GM19455 (cell line): Measurements from ENCODE around the gene TMEM123.

Experiments
- ATAC-seq: cut with Tn5 transposase; IDR thresholded peaks from one replicate; pipeline ENCODE4 v1.9.1; 2021; ENCODE audit not compliant: unreplicated experiment

The TMEM123 gene

DNA sequence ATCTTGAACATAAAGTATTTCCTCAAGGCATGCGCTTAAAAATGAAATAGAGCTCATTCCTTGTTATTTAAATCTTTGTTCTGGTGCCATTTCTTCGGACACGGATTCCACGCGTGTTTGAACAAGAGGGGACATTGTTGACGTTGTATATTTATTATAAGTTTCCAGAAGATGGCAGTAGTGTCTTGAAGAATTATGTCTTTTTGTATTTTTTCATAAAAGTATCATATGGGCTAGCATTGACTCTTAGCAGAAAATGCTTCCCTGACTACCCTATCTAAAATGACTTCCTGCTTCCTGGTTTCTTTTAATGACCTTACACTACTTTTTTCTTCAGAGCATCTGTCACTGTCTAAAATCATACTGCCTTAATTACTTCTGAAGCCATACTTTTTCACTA, 85.2 kb downstream of the TMEM123 start:
- no peak for ATAC-seq

DNA sequence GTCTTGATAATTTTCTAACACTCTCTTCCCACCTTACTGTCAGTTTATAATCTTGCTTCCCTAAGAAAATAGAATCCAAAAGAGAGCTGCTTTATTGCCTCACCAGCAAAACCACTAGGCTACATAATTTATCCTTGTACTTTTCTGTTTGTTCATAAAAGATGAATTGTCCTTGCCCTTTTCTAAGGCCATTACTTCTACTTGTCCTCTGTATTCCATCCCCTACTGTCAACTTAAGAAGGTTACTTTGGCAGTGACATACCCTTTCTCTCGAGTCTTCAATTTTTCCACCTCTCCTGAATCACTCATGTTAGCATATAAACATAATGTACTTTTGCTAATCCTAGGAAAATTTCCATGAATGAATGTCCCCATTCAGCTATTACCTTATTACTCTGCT, 87.6 kb downstream of the TMEM123 start:
- no peak for ATAC-seq

DNA sequence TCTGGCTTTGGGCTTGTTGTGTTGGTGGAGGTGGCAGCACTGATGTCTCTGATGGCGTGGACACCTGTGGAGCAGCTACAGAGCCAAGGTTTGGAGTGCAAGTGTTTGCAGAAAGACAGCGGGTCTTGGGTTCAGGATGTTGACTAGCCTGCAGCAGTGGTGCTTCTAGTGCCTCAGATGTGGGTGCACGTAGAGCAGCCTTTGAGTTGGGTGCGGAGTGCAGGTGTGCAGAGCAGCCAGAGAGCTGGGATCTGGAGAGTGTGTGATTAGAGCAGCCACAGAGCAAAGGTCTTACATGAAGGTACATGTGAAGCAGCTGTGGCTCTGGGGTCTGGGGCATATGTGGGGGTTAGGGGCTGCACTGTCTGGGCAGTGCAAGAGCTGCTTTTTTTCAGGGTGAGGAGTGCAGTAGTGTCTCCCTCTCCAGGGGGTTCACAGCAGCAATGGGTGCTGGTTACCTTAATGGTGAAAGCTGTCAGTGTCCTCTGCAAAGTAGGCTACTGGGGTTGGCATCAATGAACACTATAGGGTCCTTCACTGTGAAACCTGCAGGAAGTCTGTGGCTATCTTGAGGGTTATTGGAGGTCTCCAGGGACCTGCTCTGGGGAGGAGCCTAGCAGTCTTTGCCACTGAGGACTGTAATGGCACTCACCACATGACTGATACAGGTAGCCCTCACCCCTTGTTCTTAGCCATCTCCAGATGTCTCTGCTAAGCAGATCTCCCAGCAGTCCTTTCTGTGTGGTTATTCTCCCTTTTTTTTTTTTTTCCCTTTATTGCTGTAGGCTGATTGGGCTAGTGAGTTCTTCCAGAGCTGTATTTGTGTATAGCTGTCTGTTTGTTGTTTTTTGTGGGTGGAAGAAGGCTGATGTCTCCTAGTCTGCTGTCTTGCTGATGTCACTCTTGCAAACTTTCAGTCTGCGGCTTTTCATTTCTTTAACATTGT, 91.2 kb downstream of the TMEM123 start:
- peak; percentile 70 for ATAC-seq

DNA sequence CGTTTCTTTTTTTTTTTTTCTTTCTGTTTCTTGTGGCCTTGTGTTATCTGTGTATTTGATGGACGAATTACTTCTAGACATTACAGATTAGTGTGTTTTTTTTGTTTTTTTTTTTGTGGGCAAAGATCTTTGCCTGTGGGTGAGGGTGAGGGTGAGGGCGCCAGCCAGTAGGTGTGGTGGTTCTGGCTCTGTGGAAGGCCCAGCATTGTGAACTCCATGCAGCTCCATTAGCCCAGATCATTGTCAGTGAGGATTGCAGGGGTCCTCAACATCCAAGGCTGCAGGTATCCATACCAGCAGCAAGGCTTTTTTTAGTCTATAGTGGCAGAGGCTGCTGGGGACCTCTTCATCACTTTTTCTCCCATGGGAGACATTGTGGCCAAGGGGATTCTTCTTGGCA, 91.9 kb downstream of the TMEM123 start:
- ATAC-seq = no peak

DNA sequence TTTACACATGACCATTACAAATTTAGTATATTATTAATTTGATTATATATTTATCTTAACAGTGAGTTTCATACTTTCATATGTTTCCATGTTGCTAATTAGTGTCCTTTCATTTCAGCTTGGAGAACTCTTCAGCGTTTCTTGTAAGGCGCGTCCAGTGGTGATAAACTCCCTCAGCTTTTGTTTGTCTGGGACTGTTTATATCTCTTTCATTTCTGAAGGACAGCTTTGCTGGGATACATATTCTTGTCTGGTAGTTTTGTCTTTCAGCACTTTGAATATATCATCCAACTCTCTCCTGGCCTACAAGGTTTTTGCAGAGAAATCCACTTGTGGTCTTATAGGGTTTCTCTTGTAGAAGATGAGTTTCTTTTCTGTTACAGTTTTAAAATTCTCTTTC, 93.2 kb downstream of the TMEM123 start:
- no peak for ATAC-seq

DNA sequence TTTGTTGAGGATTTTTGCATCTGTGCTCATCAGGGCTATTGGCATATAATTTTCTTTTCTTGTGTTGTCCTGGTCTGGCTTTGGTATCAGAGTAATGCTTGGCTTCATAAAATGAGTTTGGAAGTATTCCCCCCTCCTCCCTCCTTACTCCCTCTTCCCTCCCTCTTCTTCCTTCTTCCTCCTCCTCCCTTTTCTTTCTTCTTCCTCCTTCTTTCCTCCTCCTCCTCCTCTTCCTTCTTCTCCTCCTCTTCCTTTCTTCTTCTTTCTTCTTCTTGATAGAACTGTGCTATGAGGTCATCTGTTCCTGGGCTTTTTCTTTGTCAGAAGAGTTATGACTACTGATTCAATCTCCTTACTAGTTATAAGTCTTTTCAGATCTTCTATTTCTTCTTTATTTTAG, 95.4 kb downstream of the TMEM123 start:
- no peak for ATAC-seq

DNA sequence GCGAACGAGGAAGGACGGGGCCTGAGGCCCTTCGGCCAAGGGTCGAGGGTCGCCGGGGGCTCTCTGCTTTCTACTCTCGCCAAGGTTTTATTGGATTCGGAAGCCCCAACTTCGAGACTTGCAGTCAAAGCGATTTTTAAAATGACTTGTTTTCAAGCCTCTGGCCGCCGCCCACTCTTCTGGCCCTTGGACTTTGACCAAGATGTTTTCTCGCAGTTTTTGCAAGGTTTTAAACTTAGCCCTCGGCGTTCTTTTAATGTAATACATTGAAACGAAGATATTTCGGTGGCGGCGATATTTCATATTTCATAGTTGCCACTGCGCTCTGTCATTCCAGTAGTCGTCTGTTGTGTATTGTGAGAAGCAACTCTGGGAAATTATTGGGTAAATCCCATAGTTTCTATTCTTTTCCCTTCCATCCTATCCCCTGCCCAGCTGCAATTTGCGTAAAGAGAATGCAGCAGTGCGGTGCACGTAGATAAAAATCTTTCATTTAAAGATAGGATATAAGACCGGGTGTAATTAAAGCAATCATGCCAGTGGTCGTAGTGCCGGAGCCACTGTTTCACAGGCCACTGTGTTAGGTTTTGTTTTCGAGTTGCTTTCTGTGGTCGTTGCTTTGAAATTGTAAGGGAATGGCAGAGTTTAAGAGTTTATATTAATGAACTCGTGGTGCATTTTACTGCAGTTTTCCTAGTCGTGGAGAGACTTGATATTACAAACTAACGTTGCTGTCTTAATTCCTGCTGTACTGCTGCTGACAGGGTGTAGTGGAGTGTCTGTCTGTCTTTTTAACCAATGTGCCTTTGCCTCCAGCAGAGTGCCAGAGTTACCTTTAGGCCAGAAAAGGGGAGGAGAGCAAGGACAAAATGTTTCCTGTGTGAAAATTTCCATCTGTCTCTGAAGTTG, 104.8 kb downstream of the TMEM123 start:
- ATAC-seq = peak; percentile 14

DNA sequence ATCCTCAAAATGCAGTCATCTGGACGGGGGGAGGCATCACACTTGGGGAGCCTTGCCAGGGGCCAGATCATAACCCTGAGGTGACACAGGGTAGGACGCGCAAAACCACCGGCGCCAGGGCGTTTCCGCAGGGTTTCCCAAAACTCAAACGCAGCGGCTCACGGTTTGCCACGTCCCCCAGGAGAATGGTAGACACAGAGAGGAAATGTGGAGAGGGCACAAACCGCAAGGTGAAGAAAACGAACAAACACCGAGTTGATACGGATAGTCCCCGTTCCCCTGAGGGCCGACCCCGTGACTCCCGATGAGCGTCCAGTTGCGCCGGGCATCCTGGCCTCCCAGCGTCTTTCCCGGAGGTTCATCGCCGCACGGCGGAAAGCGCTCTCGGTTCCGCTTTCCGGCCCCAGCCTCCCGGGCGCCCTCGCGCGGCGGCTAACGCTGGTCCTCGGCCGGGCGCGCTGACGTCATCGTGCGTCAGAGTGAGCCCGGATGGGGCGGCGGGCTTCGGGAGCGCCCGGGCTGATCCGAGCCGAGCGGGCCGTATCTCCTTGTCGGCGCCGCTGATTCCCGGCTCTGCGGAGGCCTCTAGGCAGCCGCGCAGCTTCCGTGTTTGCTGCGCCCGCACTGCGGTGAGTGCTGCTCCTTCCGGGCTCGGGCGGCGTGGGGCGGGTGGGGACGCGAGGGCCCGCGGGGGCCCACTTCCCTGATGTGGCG, 105.7 kb downstream of the TMEM123 start, which contains the start of gene BIRC2:
TSS of gene BIRC2 (plus strand) at position 467 of the 714 bp plus-strand sequence. CDS start 2,641 bp downstream, outside the sequence.
- peak; percentile 87 for ATAC-seq

DNA sequence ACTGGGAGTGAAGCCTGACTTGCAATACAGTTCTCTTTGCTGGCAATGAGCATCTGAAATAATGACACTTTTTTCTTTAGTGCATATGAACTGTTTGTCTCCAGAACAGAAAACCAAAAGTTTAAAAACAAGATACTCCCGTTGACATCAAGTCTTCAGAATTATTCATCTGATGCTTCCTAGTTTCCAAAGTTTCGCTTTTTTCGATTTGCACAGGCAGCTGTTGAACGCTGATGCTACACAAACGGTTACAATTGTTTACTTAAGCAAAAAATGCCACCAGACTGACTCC, 106.2 kb downstream of the TMEM123 start:
- no peak for ATAC-seq
